Activated CD4-positive, alpha-beta memory T cell treated with anti-CD3 and anti-CD28 coated beads for 36 hours (primary cell): ENCODE measurements around the gene KLB. TPM values are rescaled to one million over a fixed set of nuclear protein-coding genes. Genes with fewer than 3 reads are reported as not detected.
A peak's percentile ranks its signal among the peaks of the same experiment; 100 is the strongest.

Source experiments
- CTCF ChIA-PET: fragments of 350-600 bp; sonication (Branson Sonifier 250); formaldehyde crosslinking; loops from one replicate; lab custom pipeline; 2021; ENCODE audit warnings: antibody characterized with exemption, inconsistent platforms; lab: Charles Lee
- POLR2A ChIA-PET: fragments of 350-600 bp; sonication (Branson Sonifier 250); formaldehyde crosslinking; loops from one replicate; lab custom pipeline; 2021; ENCODE audit warnings: antibody characterized with exemption; lab: Charles Lee
- DNase-seq: peaks from one replicate; pipeline ENCODE4 v3.0.0-alpha.2; 2020
- H3K27ac Mint-ChIP-seq: one replicate; pipeline ENCODE4 v1.8.0; 2021; ENCODE audit warnings: mixed read lengths
- H3K27me3 Mint-ChIP-seq: one replicate; pipeline ENCODE4 v1.8.0; 2021; ENCODE audit warnings: mixed read lengths
- H3K36me3 Mint-ChIP-seq: one replicate; pipeline ENCODE4 v1.8.0; 2021; ENCODE audit warnings: mixed read lengths
- H3K4me1 Mint-ChIP-seq: one replicate; pipeline ENCODE4 v1.8.0; 2021; ENCODE audit warnings: low read depth, mixed read lengths
- H3K4me3 Mint-ChIP-seq: one replicate; pipeline ENCODE4 v1.8.0; 2021; ENCODE audit warnings: mild to moderate bottlenecking, mixed read lengths
- H3K9me3 Mint-ChIP-seq: one replicate; pipeline ENCODE4 v1.8.0; 2021; ENCODE audit warnings: mixed read lengths
- intact Hi-C: fragments of 100-400 bp; cut with micrococcal nuclease; formaldehyde crosslinking; loops from one replicate; pipeline ENCODE4 v1.15.1; 2023
- total RNA-seq, 2 experiments: library from RNA; stranded (reverse); gene quantifications; one replicate each; pipeline ENCODE4 v1.2.3, GENCODE V29; 2021

KLB gene
- total RNA-seq, 2 experiments from 2014 or later, result not detected

- Mint-ChIP-seq H3K4me3 (no peak overlapping the region), H3K9me3 (no peaks in the 10 kb centered on the region), H3K27me3 (no peaks in the 10 kb centered on the region), H3K36me3 (peaks cover 33% of the 10 kb centered on the region), H3K27ac (no peak overlapping the region), H3K4me1 (peaks cover 9% of the 10 kb centered on the region)
- ChIA-PET POLR2A (no interaction called here), CTCF (no interaction called here)
- no peak for DNase-seq
- intact Hi-C loops, result loop anchor here (10.0 kb wide), 1 partner anchor 837 kb away; no protein-coding TSS in a partner anchor
These were observed 60.7 kb downstream of the KLB start for GRCh38 chr4:39467464-39467863.

GRCh38 chr4:39469429-39470077, 62.8 kb downstream of the KLB start:
- POLR2A ChIA-PET, result interaction anchor here (0.8 to 1.2 kb wide), 2 partner anchors 12 to 19 kb away, joined by 3 read pairs; no protein-coding TSS in a partner anchor
- Mint-ChIP-seq H3K4me3 (no peak overlapping the region), H3K4me1 (peaks cover 9% of the 10 kb centered on the region), H3K36me3 (peaks cover 30% of the 10 kb centered on the region), H3K27ac (no peak overlapping the region), H3K9me3 (no peaks in the 10 kb centered on the region), H3K27me3 (no peaks in the 10 kb centered on the region)
- CTCF ChIA-PET, result interaction anchor here (0.5 to 2.8 kb wide), 38 partner anchors 9 to 1375 kb away, joined by 3 to 28 read pairs (median 4); partner anchors contain the start of genes LIAS, PDS5A, RFC1 and RPL9
- intact Hi-C loops, result loop anchor here (1.0 to 10.0 kb wide), 4 partner anchors 10 to 835 kb away; partner anchors contain the start of gene LIAS
- peak; percentile 12 for DNase-seq

DNA sequence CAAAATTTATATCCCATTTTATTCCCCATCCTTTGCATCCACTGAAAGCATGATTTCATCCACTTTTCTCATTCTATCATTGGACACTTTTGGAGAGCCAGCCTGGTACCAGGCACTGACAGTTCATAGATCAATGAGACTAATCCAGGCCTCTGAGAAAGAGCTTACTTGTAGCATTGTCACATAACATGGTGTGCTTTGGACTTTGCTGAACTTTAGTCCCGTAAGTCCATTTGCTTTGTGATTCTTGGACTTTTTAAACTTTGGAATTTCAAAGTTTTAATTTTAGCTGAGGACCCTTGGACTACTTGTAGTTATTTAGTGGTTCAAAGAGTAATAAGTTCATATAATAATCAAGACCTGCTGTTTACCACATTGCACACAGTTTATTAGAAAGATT, 63.7 kb downstream of the KLB start:
- no peak overlapping the region for H3K4me3 Mint-ChIP-seq
- H3K4me1 Mint-ChIP-seq, result peaks cover 9% of the 10 kb centered on the region
- no peak for DNase-seq
- H3K9me3 Mint-ChIP-seq, result no peaks in the 10 kb centered on the region
- peaks cover 27% of the 10 kb centered on the region for H3K36me3 Mint-ChIP-seq
- no peak overlapping the region for H3K27ac Mint-ChIP-seq
- intact Hi-C loops, result no loop called here
- POLR2A ChIA-PET, result no interaction called here
- no peaks in the 10 kb centered on the region for H3K27me3 Mint-ChIP-seq
- CTCF ChIA-PET, result interaction anchor here (0.7 to 2.8 kb wide), 3 partner anchors 10 to 104 kb away, joined by 3 to 28 read pairs (median 3); partner anchors contain the start of gene RFC1

GRCh38 chr4:39472396-39472795, 65.7 kb downstream of the KLB start:
- ChIA-PET POLR2A (no interaction called here), CTCF (no interaction called here)
- intact Hi-C loops, result no loop called here
- Mint-ChIP-seq H3K4me3 (no peak overlapping the region), H3K9me3 (no peaks in the 10 kb centered on the region), H3K4me1 (peaks cover 9% of the 10 kb centered on the region), H3K36me3 (peaks cover 32% of the 10 kb centered on the region), H3K27me3 (no peaks in the 10 kb centered on the region), H3K27ac (no peak overlapping the region)
- no peak for DNase-seq

- intact Hi-C loops, result no loop called here
- H3K9me3 Mint-ChIP-seq, result no peaks in the 10 kb centered on the region
- CTCF ChIA-PET, result no interaction called here
- H3K36me3 Mint-ChIP-seq, result peaks cover 20% of the 10 kb centered on the region
- POLR2A ChIA-PET, result no interaction called here
- no peak overlapping the region for H3K4me3 Mint-ChIP-seq
- no peaks in the 10 kb centered on the region for H3K27me3 Mint-ChIP-seq
- H3K4me1 Mint-ChIP-seq, result no peaks in the 10 kb centered on the region
- H3K27ac Mint-ChIP-seq, result no peak overlapping the region
- no peak for DNase-seq
These were observed 69.6 kb downstream of the KLB start for GRCh38 chr4:39476187-39476895.

DNA sequence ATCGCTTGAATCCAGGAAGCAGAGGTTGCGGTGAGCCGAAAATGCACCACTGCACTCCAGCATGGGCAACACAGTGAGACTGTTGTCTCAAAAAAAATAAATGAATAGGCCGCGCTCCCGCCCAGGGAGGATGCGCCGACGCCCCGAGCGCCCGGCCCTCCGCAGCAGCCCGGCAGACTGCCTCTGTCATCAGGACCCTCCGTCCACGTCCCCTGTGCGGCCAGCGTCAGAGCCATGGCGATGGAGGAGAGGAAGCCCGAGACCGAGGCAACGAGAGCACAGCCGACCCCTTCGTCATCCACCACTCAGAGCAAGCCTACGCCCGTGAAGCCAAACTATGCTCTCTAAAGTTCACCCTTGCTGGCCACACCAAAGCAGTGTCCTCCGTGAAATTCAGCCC, 73.5 kb downstream of the KLB start:
- Mint-ChIP-seq H3K4me3 (no peak overlapping the region), H3K27ac (no peak overlapping the region), H3K36me3 (peaks cover 10% of the 10 kb centered on the region), H3K9me3 (no peaks in the 10 kb centered on the region), H3K4me1 (no peaks in the 10 kb centered on the region), H3K27me3 (no peaks in the 10 kb centered on the region)
- ChIA-PET CTCF (interaction anchor here (1.9 to 3.0 kb wide), 2 partner anchors 11 kb away, joined by 5 to 10 read pairs; no protein-coding TSS in a partner anchor), POLR2A (no interaction called here)
- no peak for DNase-seq
- intact Hi-C loops, result no loop called here

DNA sequence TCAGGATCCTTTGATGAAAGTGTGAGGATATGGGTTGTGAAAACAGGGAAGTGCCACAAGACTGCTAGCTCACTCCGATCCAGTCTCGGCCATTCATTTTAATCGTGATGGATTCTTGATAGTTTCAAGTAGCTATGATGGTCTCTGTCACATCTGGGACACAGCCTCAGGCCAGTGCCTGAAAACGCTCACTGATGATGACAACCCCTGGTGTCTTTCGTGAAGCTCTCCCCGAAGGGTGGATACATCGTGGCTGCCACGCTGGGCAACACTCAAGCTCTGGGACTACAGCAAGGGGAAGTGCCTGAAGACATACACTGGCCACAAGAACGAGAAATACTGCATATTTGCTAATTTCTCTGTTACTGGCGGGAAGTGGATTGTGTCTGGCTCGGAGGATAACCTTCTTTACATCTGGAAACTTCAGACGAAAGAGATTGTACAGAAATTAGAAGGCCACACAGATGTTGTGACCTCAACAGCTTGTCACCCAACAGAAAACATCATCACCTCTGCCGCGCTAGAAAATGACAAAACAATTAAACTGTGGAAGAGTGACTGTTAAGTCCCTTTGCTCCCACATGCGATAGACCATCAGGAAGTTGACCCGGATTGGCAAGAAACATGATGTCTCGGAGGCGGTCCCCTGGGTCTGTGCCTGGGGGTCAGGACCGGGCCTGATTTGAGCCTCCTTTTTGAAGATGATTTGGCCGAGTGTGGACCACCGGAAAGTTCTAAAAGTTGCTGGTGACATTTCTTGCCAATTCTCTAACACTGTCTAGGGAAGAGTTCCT, 74.4 kb downstream of the KLB start:
- Mint-ChIP-seq H3K9me3 (no peaks in the 10 kb centered on the region), H3K36me3 (peaks cover 7% of the 10 kb centered on the region), H3K4me1 (no peaks in the 10 kb centered on the region), H3K4me3 (no peak overlapping the region), H3K27me3 (no peaks in the 10 kb centered on the region), H3K27ac (no peak overlapping the region)
- ChIA-PET CTCF (interaction anchor here (1.2 to 1.9 kb wide), 2 partner anchors 12 to 299 kb away, joined by 3 to 5 read pairs; no protein-coding TSS in a partner anchor), POLR2A (no interaction called here)
- no peak for DNase-seq
- intact Hi-C loops, result no loop called here

GRCh38 chr4:39484582-39485272, 78.0 kb downstream of the KLB start:
- Mint-ChIP-seq H3K4me1 (no peaks in the 10 kb centered on the region), H3K4me3 (no peak overlapping the region), H3K27ac (no peak overlapping the region), H3K9me3 (no peaks in the 10 kb centered on the region), H3K36me3 (no peaks in the 10 kb centered on the region), H3K27me3 (no peaks in the 10 kb centered on the region)
- CTCF ChIA-PET, result no interaction called here
- DNase-seq, result no peak
- POLR2A ChIA-PET, result no interaction called here
- intact Hi-C loops, result no loop called here

- ChIA-PET POLR2A (no interaction called here), CTCF (no interaction called here)
- H3K4me3 Mint-ChIP-seq, result no peak overlapping the region
- H3K4me1 Mint-ChIP-seq, result no peaks in the 10 kb centered on the region
- no peaks in the 10 kb centered on the region for H3K9me3 Mint-ChIP-seq
- DNase-seq, result no peak
- no peaks in the 10 kb centered on the region for H3K27me3 Mint-ChIP-seq
- no peaks in the 10 kb centered on the region for H3K36me3 Mint-ChIP-seq
- intact Hi-C loops, result no loop called here
- no peak overlapping the region for H3K27ac Mint-ChIP-seq
These were observed 79.6 kb downstream of the KLB start for GRCh38 chr4:39486221-39486804.

GRCh38 chr4:39490322-39490721, 83.6 kb downstream of the KLB start:
- ChIA-PET CTCF (no interaction called here), POLR2A (no interaction called here)
- Mint-ChIP-seq H3K4me3 (no peak overlapping the region), H3K9me3 (no peaks in the 10 kb centered on the region), H3K27ac (no peak overlapping the region), H3K27me3 (no peaks in the 10 kb centered on the region), H3K36me3 (no peaks in the 10 kb centered on the region), H3K4me1 (no peaks in the 10 kb centered on the region)
- intact Hi-C loops, result no loop called here
- DNase-seq, result no peak

- no peak for DNase-seq
- Mint-ChIP-seq H3K27me3 (no peaks in the 10 kb centered on the region), H3K9me3 (no peaks in the 10 kb centered on the region), H3K27ac (no peak overlapping the region), H3K4me3 (no peak overlapping the region), H3K4me1 (no peaks in the 10 kb centered on the region), H3K36me3 (peaks cover 4% of the 10 kb centered on the region)
- intact Hi-C loops, result no loop called here
- POLR2A ChIA-PET, result no interaction called here
- CTCF ChIA-PET, result no interaction called here
These were observed 87.6 kb downstream of the KLB start for GRCh38 chr4:39494354-39494753.
